Left renal pelvis (tissue), 4 donors: Measurements from ENCODE around the gene TLE1. TPM values are rescaled to one million over a fixed set of nuclear protein-coding genes. Genes with fewer than 3 reads are reported as not detected.

Experiments used
- DNase-seq, 4 donors: peaks; one replicate each; pipeline ENCODE4 v3.0.0-alpha.2; 2013; ENCODE audit warnings: low read depth in 4 of 4, low spot score in 3 of 4
- polyA plus RNA-seq, 4 donors: library from polyadenylated mRNA; unstranded; fragments of 120-200 nt; gene quantifications; one replicate each; pipeline ENCODE4 v1.2.1, GENCODE V29; 2013; ENCODE audit not compliant: insufficient read length in 4 of 4

Gene TLE1
- polyA plus RNA-seq, 4 donors = 64.2 to 111 (median 72.5) TPM

DNA sequence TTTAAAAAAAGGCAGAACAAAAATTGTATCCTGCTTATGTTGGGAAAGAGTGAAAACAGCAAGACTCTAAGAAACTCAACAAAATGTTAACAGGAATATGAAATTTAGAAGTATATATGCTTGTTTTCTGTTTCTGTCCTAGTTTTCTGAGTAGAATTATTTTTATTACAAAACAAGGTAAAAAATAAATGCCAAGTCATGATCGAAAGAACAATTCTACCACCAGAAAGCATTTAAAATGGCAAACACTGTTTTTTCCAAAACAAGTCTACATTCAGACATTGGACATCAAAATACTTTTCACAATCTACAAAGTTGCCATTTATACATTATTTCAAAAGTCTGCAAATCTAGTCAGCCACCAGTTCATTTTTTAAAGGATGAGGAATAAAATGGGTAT lies 102.6 kb downstream of the TLE1 start:
- no peak for DNase-seq

DNA sequence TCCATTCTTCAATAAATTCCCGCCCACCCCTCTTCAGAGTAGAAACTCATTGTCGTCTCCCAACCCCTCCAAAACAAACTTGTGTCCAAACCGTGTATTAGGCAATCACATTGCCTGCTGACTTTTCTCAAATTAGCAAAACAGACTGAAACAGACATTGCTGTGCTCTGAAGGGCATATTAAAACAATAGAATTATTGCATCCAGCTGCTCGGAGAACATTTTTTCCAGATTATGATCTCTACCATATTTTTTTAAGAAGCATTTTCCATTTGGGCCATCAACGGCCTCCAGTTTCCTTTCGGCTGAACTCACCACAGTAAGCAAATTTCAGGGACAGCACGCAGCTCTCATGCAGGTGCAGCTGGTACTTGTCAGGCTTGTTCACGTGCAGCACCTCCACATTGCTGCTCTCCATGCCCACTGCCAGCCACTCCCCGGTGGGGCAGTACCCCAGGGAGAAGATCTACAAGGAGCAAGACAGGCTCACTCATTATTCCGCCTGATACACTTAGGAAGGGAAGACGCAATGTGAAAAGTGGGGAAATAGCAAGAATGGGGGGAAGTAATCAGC lies 104.1 kb downstream of the TLE1 start:
- DNase-seq = no peak

DNA sequence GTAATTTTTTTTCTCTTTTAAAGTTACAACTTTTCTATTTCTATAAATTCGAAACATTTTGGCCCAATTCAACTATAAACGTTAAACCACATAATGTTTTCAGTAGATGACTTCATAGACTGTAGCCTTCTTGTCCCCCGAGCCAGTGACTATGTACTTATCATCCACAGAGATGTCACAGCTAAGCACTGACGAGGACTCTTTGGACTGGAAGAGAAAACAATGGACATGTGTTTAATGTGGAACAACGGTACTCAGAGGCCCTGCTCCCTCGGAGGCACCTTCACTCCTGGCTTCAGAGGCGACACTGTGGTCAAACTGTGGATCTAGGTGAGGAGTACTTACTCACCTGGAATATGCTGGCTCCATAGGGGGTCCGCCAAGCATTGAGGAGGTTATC lies 105.2 kb downstream of the TLE1 start:
- DNase-seq = no peak

DNA sequence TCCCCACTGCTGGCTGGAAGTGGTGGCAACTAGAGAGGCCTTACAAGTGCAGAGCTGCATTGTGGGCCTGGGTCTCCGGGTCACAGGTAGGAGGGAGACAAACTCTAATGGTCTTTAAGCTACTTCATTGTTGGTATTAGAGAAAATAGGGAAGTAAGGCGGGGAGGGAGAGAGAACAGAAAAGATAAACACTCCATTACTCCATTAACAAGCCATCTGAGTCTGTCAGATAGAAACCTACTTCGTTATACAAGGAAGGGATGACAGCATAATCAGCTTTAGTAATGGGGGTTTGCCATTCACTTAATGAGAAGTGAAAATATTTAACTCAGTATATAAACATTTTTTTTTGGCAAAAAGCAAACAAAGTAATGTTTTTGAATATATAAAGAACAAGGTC lies 107.4 kb downstream of the TLE1 start:
- no peak for DNase-seq

DNA sequence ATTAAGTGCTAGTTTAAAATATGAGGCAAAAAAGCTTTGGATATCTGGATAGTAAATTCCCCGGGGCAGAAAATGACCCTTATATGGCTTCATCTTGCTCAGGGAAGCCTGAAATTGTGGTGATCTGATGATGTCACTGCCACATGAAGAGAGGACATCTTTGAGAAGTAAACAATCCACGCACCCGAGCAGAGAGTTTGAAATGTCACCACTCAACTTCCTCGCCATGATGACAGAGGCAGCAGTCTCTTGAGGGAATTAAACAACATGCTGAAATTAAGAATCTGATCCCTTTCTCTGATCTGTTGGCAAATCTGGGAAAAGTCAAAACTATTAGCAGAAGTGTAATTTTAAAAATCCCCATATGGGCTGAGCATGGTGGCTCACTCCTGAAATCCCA lies 110.0 kb downstream of the TLE1 start:
- DNase-seq = no peak

DNA sequence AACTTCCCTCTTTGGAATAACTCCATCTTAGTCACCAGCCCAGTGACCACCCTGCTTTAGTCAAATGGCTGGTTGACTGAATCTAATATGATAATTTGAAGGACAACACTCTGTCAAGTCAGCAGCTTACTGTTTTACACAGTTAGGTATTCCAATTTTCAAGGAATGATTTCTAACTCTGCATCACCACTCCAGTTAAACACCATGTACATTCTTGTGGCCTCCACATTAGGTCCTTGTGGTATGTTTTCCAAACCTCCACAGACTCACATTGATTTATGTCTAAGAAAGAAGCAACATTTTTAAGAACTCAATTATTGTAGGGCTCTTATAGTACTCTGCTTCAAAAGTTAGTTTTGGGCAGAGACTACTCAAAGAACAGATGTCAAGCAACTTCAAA lies 110.7 kb downstream of the TLE1 start:
- no peak for DNase-seq

DNA sequence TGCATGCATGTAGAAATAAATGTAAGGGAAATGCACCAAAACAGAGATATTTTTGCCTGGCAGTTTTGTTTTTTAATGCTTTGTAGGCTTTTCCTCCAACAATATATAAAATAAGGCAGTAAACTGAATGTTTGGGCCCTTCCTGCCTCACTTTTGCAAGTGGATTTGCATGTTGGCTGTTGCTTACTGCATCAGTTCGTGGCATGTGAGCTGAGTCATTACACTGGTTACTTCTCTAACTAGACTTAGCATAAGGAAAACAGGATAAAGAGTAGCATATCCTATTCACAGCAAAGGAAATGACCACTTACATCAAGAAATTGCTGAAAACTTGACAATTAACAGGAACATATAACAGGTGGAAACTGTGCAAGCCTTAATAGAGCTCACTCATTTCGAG lies 113.4 kb downstream of the TLE1 start:
- DNase-seq = no peak

DNA sequence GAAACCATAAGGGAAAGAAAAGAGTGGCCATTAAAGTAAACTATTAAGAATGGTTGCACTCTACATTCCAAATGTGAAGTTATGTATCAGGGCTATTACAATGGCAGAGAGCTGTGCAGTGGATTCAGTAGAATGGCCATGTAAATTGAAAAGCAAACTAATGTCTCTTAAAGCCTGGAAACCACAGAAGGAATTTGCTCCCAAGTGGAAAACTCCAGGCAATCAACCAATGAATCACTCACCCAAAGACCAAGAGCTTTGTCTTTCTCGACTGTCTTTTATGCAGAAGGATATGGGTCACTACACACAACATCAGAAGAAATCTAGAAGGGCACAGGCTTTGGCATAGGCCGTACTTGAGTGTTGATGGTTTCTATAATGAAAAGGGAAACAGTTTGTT lies 114.9 kb downstream of the TLE1 start:
- no peak for DNase-seq

DNA sequence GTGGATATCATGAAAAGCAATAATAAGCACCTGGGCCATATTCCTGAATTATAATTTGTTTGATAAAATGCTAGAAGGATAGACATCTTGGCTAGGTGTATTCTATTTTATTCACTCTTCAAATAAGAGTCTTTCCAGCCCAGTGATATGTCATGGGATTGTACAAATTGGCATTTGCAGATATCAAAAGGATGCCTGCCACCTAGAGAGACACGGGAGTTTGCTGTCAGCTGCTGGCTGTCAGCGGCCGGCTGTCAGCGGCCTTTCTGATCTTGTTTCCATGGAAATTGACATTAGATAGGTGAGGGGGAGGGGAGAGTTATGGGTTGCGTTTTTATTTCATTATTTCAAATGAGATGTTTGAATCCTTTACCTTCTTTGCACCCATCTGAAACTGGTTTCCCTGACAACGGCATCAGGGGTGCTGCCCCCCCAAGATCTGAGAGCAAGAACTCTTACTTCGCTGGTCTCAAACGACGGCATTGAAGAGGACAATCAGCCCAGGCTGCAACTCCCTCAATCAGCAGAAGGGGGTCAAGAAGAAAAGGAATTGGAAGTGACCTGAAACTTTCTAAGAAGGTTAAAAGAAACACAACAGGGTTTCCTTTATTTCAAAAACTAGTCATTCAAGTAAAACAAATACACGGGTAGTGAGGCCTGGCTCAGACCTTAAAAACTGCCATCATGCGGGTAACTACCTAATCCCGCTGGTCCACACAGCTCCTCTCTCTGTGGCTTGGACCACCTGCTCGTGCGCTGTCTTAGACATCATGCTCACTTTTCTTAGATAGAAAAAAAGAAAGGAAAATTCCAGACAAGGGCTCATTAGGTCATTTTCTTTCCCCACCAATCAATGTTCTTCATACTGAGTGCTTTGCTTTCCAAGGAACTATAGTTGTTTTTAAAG lies 115.7 kb downstream of the TLE1 start:
- DNase-seq = no peak

DNA sequence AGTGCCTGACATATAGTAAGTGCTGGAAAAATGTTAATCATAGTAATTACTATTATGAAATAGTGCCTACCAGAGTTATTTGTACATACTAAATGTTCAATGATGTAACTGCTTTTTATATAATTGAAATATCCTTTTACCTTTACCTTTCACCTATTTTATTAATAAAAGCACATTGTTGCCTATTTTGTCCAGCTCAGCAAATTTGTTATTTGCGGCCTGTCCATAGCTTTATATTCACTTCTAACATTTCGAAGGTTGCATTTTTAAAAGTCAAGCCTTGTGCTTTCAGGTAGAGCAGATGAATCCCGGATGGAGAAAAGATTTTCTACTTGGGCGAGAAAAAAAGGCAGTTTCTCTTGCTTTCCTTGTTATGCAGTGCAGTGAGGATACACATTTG lies 119.3 kb downstream of the TLE1 start:
- no peak for DNase-seq

DNA sequence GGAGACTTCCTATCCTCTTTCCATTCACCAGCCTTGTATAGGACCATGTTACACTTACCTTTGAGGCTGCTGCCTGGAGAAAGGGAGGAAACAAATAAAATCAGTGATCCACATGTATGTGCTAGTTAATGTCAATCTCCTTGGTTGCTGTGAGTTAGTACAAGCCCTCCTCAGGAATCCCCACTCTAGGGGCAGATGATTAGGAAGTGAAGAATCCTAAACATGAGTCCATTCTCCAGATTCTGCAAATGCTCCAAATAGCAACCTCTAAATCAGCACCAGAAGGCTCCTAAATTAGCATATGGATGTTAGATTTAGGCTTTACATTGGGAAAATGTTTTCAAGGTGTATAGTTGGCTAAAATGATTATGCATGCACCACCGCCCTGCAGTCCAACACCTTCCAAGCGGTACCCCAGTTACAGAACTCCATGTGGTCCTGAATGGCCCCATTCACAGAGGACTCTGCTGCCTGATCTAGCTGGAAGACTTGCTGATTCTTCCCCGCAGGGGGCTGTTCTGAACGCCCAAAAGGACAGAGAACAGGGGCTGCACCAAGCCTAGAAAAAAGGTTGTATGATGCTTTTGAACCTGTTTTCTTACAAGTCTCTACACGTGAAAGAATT lies 123.2 kb downstream of the TLE1 start:
- DNase-seq = no peak

DNA sequence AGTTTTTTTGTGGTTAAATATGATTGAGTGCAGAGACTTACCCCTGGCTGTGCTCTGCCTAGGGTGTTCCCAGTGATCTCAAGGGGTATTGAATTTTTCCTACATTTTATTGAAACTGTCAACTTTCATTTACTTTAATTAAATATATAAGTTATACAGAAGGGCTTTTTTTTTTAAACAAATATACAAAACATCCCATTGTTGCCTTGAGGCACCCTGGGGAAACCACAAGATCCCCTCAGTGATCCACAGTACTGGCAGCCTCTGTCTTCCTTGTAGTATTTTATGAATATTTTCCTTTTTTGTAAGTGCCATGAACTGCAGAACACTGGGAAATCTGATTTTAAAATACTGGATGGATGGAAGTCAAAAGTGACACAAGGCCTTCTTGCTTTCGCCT lies 123.7 kb downstream of the TLE1 start:
- no peak for DNase-seq

DNA sequence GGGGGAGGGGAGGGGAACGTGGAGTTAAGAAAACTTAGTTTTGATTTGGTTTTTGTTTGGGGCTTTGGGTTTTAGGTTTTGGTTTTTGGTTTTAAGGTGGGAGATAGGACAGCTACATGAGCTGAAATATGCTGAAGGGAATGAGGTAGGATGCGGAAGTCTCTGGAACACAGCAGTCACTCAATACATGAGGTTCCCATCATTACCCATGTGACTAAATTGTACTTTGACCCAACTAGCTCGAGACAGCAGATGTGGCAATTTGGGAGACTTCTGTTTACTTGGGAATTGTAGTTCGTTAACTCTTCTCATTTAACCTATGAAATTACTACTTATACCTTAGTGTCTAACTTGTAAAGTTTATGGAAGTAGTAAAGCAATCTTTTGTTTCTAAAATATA lies 124.2 kb downstream of the TLE1 start:
- DNase-seq = no peak

DNA sequence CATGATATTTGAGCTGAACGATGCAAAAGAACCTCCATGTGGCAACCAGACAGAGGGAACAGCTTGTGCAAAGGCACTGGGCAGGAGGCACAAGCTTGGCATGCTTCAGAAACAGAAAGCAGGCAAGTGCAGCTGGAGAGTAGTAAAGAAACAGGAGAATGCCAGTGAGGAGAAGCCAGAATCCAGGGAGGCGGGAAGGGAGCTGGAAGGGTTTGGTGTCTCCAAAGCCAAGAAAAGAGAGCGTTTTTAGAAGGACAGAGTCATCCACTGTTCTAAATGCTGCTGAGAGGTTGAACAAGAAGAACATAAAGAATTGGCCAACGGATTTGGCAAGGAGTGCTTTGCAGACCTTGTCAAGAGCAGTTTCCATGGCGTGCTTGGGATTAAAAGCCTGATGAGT lies 124.7 kb downstream of the TLE1 start:
- no peak for DNase-seq

DNA sequence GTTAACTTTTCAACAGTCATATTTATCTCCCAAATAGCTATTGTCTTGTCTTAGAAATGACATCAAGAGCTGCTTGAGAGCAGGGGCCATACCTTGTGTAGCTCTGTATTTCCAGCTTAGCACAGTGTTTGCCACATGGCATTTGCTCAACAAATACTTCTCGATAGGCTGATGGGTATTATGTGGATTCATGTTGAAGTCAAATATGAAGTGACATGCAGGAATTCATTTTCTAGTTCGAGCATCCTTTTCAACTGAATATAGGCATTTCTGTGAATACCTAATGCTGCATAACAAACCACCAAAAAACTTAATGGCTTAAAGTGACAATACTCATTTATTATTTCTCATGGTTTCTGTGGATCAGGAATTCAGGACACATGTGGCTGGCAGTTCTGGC lies 125.6 kb downstream of the TLE1 start:
- DNase-seq = no peak

DNA sequence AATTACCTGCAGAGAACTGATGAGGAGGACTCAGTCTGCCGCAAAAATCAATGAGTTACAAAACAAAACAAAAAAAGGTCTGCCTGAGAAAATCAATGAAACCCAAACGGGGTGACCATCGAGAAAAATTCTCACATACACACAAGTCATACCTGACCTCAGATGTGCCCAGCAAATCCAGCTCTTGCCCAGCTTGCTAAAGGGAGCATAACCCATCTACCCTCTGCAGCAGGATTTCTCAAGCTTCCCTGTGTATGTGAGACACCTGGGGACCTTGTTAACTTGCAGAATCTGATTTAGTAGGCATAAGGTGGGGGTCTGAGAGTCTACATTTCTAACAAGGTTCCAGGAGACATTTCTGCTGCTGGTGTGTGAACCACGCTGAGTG lies 126.3 kb downstream of the TLE1 start:
- DNase-seq = no peak

DNA sequence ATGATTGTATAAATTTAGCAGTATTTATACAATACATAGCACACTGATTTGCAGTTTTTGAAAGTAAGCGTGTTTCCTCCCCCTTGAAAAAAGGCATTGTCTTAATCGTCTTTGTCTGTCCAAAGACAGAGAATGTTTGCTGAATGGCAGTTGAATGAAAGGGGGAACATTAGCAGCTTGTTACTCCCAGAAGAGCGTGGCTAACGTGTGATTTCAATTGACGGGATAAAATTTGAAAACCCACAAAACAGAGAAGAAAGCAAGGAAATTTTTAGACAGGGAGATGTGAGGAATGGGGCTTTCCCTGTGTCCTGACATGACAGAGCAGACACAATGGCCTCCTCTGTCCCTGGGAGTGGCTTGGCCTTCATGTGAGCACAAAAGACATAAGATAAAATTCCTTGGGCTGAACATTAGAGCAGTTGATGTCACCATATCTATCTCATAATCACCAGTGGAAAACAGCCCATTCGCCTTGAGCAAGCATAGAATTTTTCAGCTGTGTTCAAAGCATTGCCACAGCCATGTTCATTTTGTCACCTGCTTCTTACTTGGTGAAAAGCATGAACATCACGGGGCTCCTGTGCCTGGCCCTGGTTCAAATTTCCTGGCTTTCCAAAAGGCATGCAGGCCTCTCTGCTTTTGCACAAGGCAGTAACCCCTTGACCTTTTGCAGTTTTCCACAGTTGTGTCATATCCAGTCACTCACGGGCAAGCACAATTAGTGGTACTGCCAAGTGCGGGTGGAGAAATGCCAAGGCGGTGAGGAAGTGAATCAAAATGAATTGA lies 126.9 kb downstream of the TLE1 start:
- DNase-seq = no peak

DNA sequence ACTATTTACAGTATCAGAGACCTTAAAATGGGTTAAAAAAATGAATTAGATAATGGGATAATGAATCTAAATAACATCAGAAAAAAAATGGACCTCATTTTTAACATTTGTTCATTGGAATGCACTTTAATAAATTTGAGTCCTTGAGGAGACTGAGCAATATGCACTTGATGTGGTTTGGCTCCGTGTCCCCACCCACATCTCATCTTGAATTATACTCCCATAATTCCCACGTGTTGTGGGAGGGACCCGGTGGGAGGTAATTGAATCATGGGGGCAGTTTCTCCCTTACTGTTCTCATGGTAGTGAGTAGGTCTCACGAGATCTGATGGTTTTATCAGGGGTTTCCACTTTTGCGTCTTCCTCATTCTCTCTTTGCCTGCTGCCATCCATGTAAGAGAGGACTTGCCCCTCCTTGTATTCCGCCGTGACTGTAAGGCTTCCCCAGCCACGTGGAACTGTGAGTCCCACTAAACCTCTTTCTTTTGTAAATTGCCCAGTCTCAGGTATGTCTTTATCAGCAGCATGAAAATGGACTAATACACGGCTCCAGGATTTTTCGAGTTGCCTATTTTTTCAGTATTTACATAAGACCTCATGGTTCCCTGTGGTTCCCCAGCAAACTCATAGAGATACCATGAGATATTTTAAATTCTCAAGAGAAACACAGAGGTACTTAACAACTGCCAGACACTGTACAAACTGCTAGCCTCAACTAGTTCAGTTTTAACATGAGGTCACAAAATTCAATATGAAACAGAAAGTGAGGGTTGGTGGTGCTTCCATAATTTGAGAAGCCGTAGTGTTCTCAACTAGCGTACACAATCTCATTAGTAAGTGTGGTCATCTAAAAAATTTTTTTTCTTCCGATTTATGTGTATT lies 128.3 kb downstream of the TLE1 start:
- no peak for DNase-seq

DNA sequence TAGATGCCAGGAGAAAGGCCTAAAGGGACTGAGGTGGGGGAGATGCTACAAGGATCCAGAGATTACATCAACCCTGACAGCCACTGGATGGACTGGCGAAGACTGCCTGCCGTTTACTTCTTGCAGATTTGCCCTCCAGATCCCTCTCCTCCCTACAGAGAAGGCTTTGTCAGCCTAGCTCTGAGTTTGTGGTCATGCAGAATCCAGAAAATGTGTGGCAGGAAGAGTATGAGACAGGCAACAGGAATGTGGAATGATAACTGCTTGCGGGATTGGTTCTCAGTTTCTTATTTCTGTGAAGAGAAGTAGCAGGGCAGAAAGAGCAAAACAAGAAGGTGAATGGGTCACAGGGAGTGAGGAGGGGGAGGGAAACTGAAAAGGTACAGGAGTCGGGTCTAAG lies 129.6 kb downstream of the TLE1 start:
- no peak for DNase-seq

DNA sequence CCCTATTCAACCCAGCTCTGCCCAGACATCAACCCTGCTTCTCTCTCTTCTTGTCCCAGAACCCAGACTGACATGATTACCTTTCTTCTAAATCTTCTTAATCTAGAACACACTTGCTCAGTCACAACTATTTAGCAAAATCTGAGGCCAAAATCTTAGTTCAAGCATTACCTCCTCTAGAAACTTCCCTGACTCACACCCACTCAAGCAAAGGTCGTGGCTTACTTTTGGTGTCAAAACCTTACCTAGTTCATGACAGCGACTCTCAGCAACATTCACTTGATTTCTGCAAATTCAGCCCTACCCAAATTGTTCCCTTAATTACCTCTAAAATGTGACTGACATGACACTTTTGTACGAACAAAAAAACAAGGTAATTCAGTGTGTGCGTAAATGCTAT lies 130.2 kb downstream of the TLE1 start:
- DNase-seq = no peak
